ENCODE data around the gene HMX1.
A peak's percentile ranks its signal among the peaks of the same experiment; 100 is the strongest.

HMX1 gene

DNA sequence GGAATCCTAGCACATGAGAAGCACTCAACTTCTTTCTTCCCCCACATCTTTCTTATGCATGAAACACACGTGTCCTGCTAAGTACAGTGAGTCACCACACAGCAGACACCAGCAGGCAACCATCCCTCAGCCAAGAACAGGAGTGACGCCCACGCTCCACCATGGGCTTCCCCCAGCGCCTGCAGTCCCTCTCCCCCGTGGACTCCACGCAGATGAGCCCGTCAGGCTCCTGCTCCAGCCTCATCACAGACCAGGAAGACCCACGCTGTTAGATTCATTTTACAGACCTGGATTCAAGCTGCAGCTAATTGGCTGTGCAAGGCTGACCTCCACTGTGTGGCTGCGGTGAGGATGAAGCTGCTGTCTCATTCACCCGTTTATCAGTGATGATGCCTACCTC, 16.7 kb downstream of the HMX1 start:
- DNase-seq, result peak; percentile 10

DNA sequence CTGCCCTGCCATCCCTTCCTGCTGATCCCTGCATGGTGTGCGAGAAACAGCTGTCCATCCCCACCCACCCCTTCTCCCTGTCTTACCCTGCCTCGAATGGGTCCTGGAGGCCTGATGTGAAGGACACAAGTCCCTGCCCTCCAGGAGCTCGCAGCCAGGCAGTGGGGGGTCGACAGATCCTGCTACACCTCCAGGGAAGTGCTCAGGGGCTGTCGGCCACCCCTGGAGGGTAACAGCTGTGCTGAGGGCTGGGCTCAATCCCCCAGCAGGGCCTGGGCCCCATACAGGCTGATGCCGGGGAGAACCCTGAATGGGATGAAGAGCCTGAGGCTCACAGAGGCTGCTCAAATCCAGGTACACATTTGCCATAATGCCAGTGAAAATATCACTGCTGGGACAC, 17.6 kb downstream of the HMX1 start:
- no peak for DNase-seq

DNA sequence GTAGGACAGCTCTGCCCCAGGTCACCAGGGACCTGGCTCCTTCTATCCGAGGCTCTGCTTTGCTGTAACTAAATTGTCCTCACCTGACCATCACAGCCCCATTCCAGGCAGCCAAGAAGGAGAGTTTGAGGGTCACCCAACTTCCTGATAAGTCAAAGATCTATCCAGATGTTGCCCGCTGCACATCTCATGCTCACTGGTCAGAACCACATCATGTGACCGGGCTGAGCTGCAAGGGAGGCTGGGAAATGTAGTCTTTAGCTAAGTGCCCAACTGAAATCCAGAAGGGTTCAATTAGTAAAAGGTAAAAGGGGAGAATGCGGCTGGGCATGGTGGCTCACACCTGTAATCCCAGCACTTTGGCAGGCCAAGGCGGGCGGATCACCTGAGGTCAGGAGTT, 18.4 kb downstream of the HMX1 start:
- no peak for DNase-seq

DNA sequence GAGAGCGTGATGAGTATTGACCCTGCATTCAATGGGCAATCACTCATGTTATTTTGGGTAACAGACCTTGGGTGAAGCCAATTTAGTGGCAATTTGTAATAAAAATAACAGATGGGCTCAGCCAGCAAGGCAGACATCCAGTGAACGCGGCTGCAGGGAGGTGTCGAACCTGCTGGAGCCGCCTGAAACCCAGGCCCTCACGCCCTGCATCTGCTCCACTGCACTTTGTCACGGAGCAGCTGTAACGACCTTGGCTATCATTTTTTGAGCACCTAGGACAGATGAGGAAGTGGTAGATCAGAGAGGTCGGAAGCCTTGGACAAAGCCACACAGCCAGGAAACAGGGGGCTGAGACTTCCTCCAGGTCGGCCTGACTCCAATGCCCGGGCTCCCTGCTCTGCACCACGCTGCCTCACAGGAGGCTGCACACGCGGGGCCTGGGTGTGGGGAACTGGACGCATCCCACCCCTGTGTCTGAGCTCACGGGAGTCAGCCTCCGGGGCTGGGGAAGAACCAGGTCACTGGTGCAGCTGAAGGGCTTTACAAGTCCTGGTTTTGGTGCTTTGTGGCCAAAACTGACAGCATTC, 19.4 kb downstream of the HMX1 start:
- DNase-seq, result no peak

DNA sequence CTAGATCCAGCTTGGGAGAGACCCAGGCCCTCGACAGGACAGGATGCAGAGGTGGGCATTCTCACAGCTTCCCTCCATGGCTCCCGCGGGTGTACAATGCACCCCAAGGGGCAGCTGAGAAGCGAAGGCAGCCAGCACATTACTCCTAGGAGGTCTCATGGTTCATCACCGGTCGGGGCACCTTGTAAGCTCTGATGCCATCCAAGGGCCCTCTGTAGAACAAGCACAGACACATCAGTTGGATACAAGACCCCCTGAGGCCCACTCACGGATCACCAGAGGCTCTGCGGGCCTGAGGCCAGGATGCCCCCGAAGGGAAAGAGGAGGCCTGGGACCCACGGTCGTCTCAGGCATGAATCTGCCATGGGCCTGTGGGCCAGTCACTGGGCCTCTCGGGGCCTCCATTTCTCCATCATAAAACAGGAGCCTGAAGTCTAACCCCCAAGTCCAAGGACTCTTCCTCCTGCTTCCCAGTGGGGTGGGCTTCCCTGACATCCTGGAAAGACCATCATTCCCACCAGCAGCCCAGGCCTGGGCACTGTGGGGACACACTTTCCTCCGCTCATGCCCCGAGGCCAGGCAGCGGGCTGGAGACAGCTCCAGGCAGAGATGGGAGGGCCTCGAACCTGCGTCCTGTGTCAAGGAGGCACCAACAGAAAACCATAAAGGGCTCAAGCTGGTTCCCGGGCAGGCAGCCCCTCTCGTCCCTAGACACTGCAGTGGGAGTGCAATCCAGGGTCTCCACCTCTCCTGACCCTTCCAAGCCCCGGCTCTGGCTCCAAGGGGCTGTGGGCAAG, 20.1 kb downstream of the HMX1 start:
- no peak for DNase-seq

DNA sequence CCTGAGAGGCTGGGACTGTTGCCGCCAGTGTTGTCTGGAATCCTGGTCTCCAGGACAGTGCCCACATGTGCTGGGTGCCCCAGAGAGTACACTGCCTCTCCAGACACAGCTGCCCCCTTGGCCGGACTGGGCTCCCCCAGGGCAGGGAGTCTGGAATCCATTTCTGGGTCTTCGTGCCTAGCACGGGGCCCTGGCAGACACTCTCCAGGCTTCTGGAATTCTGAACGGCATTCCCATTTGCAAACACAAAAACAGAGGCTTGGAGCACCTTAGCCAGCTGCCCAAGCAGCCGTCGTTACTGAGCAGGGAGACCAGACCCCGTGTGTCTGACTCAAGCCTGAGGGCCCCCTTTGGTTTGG, 20.8 kb downstream of the HMX1 start:
- no peak for DNase-seq

DNA sequence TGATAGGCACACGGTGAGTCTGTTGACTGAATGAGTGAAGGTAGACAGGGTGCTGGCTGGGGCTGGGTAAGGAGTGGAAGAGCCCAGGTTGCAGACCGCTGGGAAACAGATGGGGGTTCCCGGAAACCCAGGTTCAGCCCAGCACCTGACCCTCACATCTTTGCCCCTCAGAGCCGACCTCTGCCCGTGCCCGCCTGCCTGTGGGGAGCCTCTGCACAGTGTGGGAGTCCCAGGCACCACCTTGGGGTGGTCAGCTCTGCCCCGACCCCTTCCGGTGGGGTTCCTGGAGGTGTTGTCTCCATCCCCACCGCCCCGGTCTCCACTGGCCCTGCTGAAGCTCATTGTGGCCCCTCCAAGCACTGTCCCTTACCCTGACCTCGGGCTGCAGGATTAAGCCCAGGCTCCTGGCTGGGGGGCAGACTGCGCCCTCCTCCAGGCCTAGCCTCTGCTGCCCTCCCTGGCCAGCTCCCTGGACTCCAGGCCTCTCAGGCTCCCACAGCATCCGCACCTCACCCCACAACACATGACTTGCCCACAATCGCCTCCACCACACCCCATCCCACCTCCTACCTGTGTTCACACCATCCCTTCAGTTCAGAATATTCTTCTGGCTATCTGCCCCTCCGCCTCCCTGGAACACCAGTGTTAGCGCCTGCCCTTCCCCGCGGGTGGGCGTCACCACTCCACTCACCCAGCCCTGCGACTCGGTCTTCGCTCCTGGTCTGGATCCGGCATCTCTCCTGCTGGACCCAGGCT, 21.4 kb downstream of the HMX1 start:
- no peak for DNase-seq

DNA sequence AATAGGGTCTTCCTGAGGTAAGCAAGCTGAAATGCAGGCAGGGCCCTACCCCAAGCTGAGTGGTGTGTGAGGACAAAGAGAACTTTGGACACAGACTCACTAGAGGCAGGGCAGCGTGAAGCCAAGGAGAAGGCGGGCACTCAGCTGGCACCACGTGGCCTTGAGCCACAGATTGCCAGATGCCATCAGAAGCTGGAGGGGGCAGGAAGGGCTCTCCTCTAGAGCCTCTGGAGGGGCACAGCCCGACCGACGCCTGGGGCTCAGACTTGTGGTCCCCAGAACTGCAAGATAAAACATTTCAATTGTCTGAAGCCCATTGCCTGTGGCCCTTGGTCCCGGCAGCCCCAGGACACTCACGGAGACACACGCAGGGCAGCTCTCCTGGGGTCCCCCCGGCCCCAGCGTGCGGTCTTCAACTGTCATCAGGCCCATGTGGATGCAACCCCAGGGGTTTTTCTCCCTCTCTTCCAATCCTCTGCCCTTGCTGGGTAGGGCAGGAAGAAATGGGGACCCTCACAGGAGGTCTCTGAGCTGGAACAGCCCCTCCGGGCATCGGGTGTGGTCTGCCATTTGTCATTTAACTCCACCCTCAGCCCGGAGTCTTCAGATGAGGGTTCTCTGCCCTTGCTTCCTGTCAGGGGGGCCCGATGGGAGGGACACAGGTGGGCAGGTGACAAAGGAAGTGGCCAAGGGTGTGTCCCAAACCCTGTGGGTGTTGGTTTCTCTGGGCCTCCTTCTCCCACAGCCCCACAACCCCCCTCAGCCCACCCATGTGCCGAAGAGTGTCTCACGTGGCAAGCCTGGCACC, 22.2 kb downstream of the HMX1 start:
- no peak for DNase-seq

DNA sequence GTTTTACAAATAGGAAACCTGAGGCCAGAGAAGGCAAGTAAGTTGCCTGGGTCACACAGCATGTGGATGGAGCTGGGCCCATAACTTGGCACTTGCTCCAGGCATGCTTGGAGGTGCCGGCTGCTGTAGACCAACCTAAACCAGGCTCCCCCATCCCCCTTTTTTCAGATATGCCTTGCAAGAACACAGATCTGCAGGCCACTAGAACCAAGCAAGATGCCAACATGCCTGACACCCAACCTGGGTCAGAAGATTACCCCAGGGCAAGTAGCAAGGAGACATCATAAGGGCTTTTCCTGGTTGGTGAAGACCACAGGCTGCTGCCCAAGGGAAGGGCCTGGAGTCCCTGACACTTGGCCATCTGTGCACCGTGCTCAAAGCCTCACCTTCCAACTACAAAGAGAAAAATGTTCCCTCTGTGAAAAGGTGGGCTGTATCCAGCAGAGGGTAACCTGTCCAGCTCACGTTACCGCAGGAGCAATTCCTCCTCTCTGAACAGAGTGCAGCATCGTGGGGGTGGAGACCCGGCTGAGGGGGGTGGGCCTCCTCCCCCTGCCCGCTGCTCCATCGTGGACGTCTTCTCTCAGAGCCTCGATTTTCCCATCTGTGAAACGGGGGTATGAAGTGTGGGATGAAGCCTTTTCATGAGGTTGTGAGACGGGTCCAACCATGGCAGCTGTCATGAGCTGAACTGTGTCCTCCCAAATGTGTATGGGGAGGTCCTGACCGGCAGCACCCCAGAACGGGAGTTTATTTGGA, 23.0 kb downstream of the HMX1 start:
- no peak for DNase-seq

DNA sequence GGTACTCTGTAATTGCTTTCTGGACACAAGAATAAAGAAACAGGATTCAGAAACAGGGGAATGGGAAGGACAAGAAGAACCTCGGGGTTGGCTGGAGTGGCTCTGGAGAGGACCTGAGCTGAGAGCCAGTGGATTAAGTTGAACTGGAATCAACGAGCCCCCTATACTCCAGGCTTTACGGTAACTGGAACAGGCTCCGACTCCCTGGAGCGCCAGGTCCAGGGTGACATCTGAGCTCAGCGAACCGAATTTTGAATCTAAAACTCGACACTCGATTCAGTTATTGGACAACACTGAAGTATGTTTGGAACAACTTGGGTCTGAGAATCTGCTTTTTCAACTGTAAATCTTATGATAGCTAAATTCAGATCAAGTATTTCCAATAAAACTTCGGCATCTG, 23.9 kb downstream of the HMX1 start:
- no peak for DNase-seq

DNA sequence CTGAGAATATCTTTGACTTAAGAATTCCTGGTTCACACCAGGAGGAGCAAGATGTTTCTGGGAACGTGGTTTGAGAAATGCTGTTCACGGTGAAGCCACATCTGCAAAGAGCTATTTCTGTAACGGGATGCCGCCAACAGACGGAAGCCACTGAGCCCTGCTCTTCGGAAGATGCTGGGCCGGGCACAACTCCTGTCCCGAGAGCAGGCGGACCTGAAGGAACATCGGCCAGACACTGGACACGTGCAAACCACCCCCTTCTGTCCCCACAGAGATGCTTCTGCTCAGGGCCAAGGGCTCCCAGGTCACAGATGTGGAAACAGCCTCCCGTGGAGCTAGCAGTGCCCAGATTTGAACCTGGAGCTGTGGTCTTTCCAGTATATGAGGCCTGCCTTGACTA, 24.3 kb downstream of the HMX1 start:
- DNase-seq, result no peak

DNA sequence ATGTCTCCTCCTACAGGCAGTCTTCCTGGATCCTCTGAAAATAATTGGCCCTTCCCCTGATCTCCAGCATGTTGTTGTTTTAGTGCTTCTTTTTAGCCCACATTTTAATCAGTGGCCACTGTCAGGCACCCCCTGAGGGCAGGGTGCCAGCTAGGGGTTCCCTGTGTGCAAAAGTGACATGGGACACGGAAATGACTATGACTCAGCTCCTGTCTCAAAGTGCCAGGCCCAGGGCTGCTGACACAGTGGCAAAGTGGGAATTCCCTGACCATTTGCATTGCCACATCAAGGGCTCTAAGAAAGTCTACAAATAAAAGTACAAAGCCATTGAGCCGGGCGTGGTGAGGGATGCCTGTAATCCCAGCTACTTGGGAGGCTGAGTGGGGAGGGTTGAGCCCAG, 24.8 kb downstream of the HMX1 start:
- DNase-seq, result no peak

DNA sequence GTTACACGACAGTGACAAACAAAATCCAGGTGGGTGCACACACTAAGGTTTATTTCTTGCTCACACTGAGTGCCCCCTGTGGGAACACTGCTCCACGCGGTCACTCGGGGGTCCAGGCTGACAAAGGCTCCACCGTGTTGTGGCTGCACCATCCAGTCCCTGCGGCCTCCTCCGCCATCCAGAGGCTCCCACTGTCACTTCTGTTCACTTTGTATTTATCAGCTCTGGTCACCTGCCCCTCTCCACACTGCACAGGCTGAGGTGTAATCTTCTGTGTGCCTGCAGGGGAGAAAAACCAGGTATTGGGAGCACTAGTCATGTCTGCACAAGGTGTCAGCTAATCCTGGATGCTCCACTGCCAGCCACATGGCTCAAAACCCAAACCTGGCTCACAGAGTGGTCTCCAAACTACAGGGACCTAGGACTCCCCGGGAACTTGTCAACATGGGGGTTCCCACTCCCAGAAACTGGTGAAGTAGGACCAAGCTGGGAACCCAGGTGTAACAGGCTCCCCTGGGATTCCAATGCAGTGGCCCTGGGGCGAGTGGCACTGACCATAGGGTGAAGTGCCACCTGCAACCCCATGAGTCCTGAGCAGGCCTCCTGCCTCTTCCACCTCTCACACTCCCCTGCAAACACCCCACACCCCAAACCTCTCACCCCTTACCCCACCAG, 25.5 kb downstream of the HMX1 start:
- no peak for DNase-seq

DNA sequence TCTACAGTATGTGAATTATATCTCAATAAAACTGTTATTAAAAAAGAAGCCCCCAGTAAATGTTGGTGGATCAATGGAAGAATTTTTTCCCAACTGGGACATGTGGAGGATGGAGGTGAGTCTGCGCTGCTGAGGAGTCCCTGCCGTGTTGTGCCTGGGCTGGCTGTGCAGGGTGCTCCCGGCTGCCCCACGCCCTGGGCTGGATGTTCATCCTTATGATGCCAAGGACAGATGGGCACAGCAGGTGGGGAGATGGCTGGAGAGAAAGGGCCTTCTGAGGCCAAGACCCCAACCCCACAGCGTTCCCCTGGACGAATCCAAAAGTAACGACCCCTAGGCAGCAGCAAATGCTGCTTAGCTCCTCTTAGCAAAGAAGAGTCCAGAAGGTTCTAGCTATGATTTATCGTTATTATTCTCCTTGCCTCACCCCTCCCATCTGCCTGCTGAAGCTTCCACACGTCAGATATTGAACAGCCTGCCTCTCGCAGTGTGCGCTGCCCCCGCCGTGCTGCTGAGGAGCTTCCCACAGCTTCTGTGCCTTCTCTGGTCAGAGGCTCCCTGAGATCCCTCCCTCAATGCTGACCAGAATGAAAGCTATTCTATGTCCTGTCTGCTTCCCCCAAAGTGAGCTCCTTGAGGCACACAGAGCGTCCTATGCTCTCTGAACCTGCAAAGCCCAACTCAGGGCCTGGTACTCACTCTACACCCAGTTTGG, 26.5 kb downstream of the HMX1 start:
- no peak for DNase-seq

DNA sequence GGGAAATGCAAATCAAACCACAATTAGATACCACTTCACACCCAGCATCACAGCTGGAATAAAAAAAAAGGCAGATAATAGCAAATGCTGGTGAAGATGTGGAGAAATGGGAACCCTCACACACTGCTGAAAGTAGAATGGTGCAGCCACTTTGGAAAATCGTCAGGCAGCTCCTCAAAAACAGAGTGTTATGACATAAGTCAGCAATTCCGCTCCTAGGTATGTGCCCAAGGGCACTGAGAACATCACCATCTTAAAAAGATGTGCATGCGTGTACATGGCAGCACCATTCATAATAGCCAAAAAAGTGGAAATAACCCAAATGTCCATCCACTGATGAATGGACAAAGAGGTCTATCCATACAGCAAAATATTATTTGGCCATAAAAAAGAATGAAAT, 28.0 kb downstream of the HMX1 start:
- no peak for DNase-seq

DNA sequence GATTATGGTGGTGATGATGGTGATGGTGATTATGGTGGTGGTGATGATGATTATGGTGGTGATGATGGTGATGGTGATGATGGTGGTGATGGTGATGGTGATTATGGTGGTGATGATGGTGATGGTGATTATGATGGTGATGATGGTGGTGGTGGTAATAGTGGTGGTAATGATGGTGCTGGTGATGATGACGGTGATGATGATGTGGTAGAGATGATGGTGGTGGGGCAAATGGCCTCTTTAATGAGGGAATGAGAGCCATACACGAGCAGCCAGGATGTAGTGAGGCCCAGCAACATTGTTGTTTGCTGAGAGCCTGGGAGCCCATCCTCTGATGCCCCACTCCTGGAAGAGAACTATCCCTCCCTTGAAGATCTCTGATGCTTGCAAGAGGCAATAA, 29.0 kb downstream of the HMX1 start:
- no peak for DNase-seq

DNA sequence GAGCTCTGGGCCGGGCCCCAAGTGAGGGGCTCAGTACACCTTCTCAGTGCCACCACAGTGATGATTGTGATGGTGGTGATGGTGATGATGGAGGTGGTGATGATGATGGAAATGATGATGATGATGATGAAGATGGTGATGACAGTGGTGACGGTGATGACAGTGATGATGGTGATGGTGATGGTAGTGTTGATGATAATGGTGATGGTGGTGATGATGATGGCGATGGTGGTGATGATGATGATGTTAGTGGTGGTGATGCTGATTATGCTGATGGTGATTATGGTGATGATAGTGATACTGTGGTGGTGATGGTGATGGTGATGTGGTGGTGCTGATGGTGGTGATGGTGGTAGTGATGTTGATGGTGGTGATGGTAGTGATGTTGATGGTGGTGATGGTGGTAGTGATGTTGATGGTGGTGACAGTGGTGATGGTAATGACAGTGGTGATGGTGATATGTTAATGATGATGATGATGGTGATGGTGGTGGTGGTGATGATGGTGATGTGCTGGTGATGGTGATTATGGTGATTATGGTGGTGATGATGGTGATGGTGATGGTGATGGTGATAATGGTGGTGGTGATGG, 29.9 kb downstream of the HMX1 start:
- DNase-seq, result no peak

DNA sequence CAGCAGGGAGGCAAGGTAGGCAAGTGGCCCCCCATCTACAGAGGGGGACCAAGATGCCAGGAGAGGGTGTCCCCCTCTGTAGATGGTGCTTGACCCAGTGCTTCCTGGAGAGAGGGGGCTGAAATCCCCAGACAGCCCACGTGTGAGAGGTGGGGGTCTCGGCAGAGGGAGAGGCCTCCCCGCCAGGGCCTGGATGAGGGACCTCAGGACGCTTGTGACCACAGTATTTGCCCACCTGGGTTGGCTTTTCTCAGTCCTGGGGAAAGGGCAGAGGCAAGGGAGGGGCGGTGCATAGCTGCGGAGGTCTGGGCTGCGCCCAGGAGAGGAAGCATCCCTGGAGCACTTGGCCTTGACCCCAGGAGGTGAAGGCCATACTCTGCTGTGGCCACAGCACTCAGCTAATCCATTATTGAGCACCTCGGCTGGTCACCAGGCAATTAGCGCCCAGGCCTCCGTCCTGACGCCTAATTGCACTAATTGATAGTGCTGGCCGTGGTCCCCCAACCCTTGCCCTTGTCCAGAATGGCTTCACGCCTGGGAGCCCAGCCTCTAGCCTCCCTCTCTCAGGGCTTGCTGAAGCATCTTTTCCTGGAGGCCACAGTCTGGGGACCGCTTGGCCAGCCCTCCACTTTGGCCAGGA, 30.7 kb downstream of the HMX1 start:
- no peak for DNase-seq

DNA sequence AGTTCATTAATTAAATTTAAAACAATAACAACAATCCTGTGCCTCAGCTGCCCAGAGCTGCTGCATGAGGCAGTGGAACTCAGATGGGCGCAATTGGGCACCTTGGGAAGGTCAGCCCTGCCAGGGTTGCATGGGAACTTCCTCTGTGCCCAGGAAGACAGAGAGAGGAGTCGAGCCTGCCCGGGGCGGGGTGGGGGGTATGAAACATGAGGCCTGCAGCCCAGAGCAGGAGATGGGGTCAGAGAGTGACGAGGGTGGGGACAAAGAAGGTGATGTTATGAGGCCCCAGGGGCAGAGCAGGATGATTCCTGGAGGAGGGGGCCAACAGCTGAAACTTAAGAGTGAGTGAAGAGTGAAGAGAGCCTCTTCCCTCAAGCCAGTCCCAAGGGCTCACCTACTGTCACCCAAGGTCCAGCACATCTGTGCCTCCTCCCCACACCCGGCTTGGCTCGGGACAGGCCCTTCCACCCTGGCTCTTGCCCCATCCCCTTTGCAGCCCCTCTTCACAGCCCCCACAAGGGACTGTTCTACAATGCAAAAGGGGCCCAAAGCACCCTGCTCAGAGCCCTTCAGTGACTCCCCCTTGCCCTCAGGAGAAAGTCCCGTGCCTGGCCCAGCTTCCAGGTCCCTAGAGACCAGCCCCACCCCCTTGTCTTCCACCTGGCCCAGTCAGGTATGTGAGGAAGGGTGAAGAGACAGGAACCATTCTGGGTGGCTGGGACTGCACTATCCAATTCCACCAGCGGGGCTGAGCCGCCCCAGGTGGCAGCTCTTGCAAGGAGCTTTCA, 31.4 kb downstream of the HMX1 start:
- no peak for DNase-seq
